WTC11 (cell line): ENCODE data around the gene NOP16. TPM values are rescaled to one million over a fixed set of nuclear protein-coding genes. Genes with fewer than 3 reads are reported as not detected.

ENCODE experiments used
- ATAC-seq: fragments of 200-7000 bp; cut with Tn5 transposase; 2 replicates; pipeline ENCODE4 v1.10.0; 2021; ENCODE audit warnings: mild to moderate bottlenecking, moderate library complexity
- CTCF ChIA-PET: fragments of 300-600 bp; sonication (Branson Sonifier 250); formaldehyde crosslinking; loops from one replicate; lab custom pipeline; 2021; ENCODE audit warnings: antibody characterized with exemption; lab: Charles Lee
- POLR2A ChIA-PET: fragments of 350-600 bp; sonication (Branson Sonifier 250); formaldehyde crosslinking; loops from one replicate; lab custom pipeline; 2021; ENCODE audit warnings: antibody characterized with exemption; lab: Charles Lee
- DNase-seq: peaks from one replicate; pipeline ENCODE4 v3.0.0; 2021; ENCODE audit warnings: low spot score
- H3K27ac Mint-ChIP-seq: 2 replicates; pipeline ENCODE4 v1.8.0; 2021; ENCODE audit warnings: mixed read lengths
- H3K27me3 Mint-ChIP-seq: 2 replicates; pipeline ENCODE4 v1.8.0; 2021; ENCODE audit warnings: low read depth, mild to moderate bottlenecking, moderate library complexity, mixed read lengths
- H3K36me3 Mint-ChIP-seq: 2 replicates; pipeline ENCODE4 v1.8.0; 2021; ENCODE audit warnings: mixed read lengths
- H3K4me1 Mint-ChIP-seq: 2 replicates; pipeline ENCODE4 v1.8.0; 2022; ENCODE audit warnings: mixed read lengths
- H3K4me3 Mint-ChIP-seq: 2 replicates; pipeline ENCODE4 v1.8.0; 2021; ENCODE audit warnings: mild to moderate bottlenecking, moderate library complexity, mixed read lengths
- H3K9me3 Mint-ChIP-seq: 2 replicates; pipeline ENCODE4 v1.8.0; 2021; ENCODE audit warnings: mixed read lengths
- FOXJ3 ChIP-seq: sonication (generic); formaldehyde crosslinking; IDR thresholded peaks from 2 replicates; pipeline ENCODE4 v1.9.0; 2021; ENCODE audit warnings: missing genetic modification reagents, mild to moderate bottlenecking, borderline replicate concordance
- KAT7 ChIP-seq: sonication (generic); formaldehyde crosslinking; IDR thresholded peaks from 2 replicates; pipeline ENCODE4 v1.8.1; 2023; ENCODE audit warnings: missing genetic modification reagents, mild to moderate bottlenecking, borderline replicate concordance
- MYBL2 ChIP-seq: sonication (generic); formaldehyde crosslinking; IDR thresholded peaks from 2 replicates; pipeline ENCODE4 v1.8.1; 2023; ENCODE audit warnings: mild to moderate bottlenecking, moderate library complexity, missing genetic modification reagents
- NR3C1 ChIP-seq: sonication (generic); formaldehyde crosslinking; conservative IDR thresholded peaks from 2 replicates; pipeline ENCODE4 v1.8.1; 2023; ENCODE audit warnings: low read depth, mild to moderate bottlenecking, missing genetic modification reagents
- PRRX2 ChIP-seq: fragments of 250-450 bp; sonication (Bioruptor Pico); IDR thresholded peaks from 2 replicates; pipeline ENCODE4 v1.8.0; 2021; ENCODE audit warnings: mild to moderate bottlenecking
- SMAD4 ChIP-seq: sonication (generic); formaldehyde crosslinking; IDR thresholded peaks from 2 replicates; pipeline ENCODE4 v1.8.0; 2022; ENCODE audit warnings: mild to moderate bottlenecking, missing genetic modification reagents
- TCF7 ChIP-seq: sonication (generic); formaldehyde crosslinking; IDR thresholded peaks from 2 replicates; pipeline ENCODE4 v1.8.0; 2022; ENCODE audit warnings: mild to moderate bottlenecking, low read depth, missing genetic modification reagents, moderate library complexity
- ZNF232 ChIP-seq: sonication (generic); formaldehyde crosslinking; IDR thresholded peaks from 2 replicates; pipeline ENCODE4 v1.8.0; 2022; ENCODE audit warnings: mild to moderate bottlenecking, missing genetic modification reagents
- total RNA-seq: library from RNA; stranded (reverse); gene quantifications from 3 replicates; pipeline ENCODE4 v1.2.3, GENCODE V29; 2021
- TF ChIP-seq, protein P1 (sequence below): fragments of 250-450 bp; sonication (Bioruptor Pico); IDR thresholded peaks from 2 replicates; pipeline ENCODE4 v1.9.0; 2021; ENCODE audit warnings: moderate library complexity, mild to moderate bottlenecking, inconsistent platforms, borderline replicate concordance
- TF ChIP-seq, protein P2 (sequence below): sonication (generic); formaldehyde crosslinking; IDR thresholded peaks from 2 replicates; pipeline ENCODE4 v1.8.1; 2023; ENCODE audit warnings: mild to moderate bottlenecking, missing genetic modification reagents
- TF ChIP-seq, protein P3 (sequence below): sonication (generic); formaldehyde crosslinking; IDR thresholded peaks from 2 replicates; pipeline ENCODE4 v1.8.0; 2022; ENCODE audit warnings: mild to moderate bottlenecking, missing genetic modification reagents
- TF ChIP-seq, protein P4 (sequence below): fragments of 250-450 bp; sonication (Bioruptor Pico); IDR thresholded peaks from 2 replicates; pipeline ENCODE4 v2.1.2; 2022; ENCODE audit warnings: mild to moderate bottlenecking, moderate library complexity
- TF ChIP-seq, protein P5 (sequence below): sonication (generic); formaldehyde crosslinking; IDR thresholded peaks from 2 replicates; pipeline ENCODE4 v1.8.1; 2022; ENCODE audit warnings: missing genetic modification reagents, borderline replicate concordance
- TF ChIP-seq, protein P6 (sequence below): sonication (generic); formaldehyde crosslinking; IDR thresholded peaks from 2 replicates; pipeline ENCODE4 v1.8.0; 2022; ENCODE audit warnings: mild to moderate bottlenecking, missing genetic modification reagents
- TF ChIP-seq, protein P7 (sequence below): sonication (generic); formaldehyde crosslinking; IDR thresholded peaks from 2 replicates; pipeline ENCODE4 v1.8.1; 2022; ENCODE audit warnings: low read depth, mild to moderate bottlenecking, moderate library complexity, missing genetic modification reagents, borderline replicate concordance
- TF ChIP-seq, protein P8 (sequence below): sonication (generic); formaldehyde crosslinking; IDR thresholded peaks from 2 replicates; pipeline ENCODE4 v1.8.1; 2023; ENCODE audit warnings: mild to moderate bottlenecking, missing genetic modification reagents
- TF ChIP-seq, protein P9 (sequence below): sonication (generic); formaldehyde crosslinking; IDR thresholded peaks from 2 replicates; pipeline ENCODE4 v1.8.1; 2022; ENCODE audit warnings: mild to moderate bottlenecking, missing genetic modification reagents, moderate library complexity, borderline replicate concordance
- TF ChIP-seq, protein P10 (sequence below): sonication (generic); formaldehyde crosslinking; IDR thresholded peaks from 2 replicates; pipeline ENCODE4 v1.8.1; 2023; ENCODE audit warnings: mild to moderate bottlenecking, missing genetic modification reagents, moderate library complexity

NOP16 gene
- total RNA-seq, 1 experiment from 2014 or later: 57.7 TPM

DNA sequence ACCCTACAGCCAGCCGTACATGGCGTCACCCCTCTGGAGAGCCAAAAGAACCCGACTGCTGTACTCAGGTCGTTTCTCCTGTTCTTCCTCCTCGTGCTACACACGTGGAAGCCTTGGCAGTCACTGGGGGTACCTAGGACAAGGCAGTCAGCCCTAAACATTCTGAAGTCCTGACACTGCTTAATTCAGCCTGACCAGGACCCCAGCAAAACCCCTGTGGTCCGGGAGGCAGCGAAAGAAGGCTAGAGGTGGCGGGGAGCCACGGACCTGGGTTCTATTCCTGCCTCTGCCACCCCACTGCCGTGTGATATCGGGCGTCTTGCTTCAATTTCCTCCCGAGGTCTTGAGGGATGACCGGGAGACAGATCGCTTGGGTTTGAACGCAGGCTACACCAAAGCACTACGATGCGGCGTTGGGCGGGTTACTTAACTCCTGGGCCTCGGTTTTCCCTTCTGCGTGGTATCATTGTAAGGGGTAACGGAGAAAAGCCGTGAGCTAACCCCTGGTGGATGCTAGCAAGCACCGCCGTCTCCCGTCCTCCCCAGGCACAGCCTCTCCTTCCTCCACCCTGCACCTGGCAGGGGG, 23.5 kb downstream of the NOP16 start:
- Mint-ChIP-seq H3K4me1 (peaks cover 8% of the 10 kb centered on the region), H3K36me3 (peaks cover 7% of the 10 kb centered on the region; the same call in 1 of the 2 replicates), H3K27me3 (peaks cover 60% of the 10 kb centered on the region), H3K27ac (no peak overlapping the region), H3K9me3 (no peaks in the 10 kb centered on the region), H3K4me3 (peak overlapping the region; percentile 64)
- DNase-seq (no peak), ATAC-seq (no peak; the same call in 1 of the 2 replicates)
- POLR2A ChIA-PET: no interaction called here
- TF ChIP-seq, protein P1, sequence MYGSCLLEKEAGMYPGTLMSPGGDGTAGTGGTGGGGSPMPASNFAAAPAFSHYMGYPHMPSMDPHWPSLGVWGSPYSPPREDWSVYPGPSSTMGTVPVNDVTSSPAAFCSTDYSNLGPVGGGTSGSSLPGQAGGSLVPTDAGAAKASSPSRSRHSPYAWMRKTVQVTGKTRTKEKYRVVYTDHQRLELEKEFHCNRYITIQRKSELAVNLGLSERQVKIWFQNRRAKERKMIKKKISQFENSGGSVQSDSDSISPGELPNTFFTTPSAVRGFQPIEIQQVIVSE (CRISPR knock-in tag): no peak
- TF ChIP-seq ZNF232 (CRISPR knock-in tag) (no peak), NR3C1 (CRISPR knock-in tag) (no peak), FOXJ3 (CRISPR knock-in tag) (no peak), TCF7 (CRISPR knock-in tag) (no peak), KAT7 (CRISPR knock-in tag) (no peak), PRRX2 (CRISPR knock-in tag) (no peak), SMAD4 (CRISPR knock-in tag) (no peak), MYBL2 (CRISPR knock-in tag) (no peak)
- TF ChIP-seq, protein P2, sequence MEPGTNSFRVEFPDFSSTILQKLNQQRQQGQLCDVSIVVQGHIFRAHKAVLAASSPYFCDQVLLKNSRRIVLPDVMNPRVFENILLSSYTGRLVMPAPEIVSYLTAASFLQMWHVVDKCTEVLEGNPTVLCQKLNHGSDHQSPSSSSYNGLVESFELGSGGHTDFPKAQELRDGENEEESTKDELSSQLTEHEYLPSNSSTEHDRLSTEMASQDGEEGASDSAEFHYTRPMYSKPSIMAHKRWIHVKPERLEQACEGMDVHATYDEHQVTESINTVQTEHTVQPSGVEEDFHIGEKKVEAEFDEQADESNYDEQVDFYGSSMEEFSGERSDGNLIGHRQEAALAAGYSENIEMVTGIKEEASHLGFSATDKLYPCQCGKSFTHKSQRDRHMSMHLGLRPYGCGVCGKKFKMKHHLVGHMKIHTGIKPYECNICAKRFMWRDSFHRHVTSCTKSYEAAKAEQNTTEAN (CRISPR knock-in tag): 0 out of 2 replicates have a peak, but pooled peaks have one; percentile 2
- TF ChIP-seq, protein P3, sequence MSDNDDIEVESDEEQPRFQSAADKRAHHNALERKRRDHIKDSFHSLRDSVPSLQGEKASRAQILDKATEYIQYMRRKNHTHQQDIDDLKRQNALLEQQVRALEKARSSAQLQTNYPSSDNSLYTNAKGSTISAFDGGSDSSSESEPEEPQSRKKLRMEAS (CRISPR knock-in tag): no peak
- TF ChIP-seq, protein P4, sequence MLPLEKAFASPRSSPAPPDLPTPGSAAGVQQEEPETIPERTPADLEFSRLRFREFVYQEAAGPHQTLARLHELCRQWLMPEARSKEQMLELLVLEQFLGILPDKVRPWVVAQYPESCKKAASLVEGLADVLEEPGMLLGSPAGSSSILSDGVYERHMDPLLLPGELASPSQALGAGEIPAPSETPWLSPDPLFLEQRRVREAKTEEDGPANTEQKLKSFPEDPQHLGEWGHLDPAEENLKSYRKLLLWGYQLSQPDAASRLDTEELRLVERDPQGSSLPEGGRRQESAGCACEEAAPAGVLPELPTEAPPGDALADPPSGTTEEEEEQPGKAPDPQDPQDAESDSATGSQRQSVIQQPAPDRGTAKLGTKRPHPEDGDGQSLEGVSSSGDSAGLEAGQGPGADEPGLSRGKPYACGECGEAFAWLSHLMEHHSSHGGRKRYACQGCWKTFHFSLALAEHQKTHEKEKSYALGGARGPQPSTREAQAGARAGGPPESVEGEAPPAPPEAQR (CRISPR knock-in tag): no peak
- TF ChIP-seq, protein P5, sequence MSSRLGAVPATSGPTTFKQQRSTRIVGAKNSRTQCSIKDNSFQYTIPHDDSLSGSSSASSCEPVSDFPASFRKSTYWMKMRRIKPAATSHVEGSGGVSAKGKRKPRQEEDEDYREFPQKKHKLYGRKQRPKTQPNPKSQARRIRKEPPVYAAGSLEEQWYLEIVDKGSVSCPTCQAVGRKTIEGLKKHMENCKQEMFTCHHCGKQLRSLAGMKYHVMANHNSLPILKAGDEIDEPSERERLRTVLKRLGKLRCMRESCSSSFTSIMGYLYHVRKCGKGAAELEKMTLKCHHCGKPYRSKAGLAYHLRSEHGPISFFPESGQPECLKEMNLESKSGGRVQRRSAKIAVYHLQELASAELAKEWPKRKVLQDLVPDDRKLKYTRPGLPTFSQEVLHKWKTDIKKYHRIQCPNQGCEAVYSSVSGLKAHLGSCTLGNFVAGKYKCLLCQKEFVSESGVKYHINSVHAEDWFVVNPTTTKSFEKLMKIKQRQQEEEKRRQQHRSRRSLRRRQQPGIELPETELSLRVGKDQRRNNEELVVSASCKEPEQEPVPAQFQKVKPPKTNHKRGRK: no peak
- TF ChIP-seq, protein P6, sequence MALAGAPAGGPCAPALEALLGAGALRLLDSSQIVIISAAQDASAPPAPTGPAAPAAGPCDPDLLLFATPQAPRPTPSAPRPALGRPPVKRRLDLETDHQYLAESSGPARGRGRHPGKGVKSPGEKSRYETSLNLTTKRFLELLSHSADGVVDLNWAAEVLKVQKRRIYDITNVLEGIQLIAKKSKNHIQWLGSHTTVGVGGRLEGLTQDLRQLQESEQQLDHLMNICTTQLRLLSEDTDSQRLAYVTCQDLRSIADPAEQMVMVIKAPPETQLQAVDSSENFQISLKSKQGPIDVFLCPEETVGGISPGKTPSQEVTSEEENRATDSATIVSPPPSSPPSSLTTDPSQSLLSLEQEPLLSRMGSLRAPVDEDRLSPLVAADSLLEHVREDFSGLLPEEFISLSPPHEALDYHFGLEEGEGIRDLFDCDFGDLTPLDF (CRISPR knock-in tag): 0 out of 2 replicates have a peak, but pooled peaks have one; percentile 2
- CTCF ChIA-PET: no interaction called here

DNA sequence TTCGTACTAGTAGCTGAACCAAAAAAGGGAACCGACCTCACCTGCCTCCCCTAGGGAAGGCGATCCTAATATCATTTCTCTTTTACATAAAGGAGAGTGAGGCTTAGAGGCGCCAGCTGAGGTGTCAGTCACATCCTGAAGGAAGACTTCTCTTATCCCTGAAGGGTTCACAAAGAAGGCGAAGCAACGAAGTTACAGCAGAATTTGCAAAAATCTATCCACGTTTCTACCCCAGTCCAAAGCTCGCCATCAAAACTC, 26.2 kb downstream of the NOP16 start:
- ATAC-seq: no peak
- TF ChIP-seq, protein P7, sequence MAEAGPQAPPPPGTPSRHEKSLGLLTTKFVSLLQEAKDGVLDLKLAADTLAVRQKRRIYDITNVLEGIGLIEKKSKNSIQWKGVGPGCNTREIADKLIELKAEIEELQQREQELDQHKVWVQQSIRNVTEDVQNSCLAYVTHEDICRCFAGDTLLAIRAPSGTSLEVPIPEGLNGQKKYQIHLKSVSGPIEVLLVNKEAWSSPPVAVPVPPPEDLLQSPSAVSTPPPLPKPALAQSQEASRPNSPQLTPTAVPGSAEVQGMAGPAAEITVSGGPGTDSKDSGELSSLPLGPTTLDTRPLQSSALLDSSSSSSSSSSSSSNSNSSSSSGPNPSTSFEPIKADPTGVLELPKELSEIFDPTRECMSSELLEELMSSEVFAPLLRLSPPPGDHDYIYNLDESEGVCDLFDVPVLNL: no peak
- TF ChIP-seq MYBL2 (CRISPR knock-in tag): no peak
- TF ChIP-seq, protein P8, sequence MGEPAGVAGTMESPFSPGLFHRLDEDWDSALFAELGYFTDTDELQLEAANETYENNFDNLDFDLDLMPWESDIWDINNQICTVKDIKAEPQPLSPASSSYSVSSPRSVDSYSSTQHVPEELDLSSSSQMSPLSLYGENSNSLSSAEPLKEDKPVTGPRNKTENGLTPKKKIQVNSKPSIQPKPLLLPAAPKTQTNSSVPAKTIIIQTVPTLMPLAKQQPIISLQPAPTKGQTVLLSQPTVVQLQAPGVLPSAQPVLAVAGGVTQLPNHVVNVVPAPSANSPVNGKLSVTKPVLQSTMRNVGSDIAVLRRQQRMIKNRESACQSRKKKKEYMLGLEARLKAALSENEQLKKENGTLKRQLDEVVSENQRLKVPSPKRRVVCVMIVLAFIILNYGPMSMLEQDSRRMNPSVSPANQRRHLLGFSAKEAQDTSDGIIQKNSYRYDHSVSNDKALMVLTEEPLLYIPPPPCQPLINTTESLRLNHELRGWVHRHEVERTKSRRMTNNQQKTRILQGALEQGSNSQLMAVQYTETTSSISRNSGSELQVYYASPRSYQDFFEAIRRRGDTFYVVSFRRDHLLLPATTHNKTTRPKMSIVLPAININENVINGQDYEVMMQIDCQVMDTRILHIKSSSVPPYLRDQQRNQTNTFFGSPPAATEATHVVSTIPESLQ (CRISPR knock-in tag): no peak
- TF ChIP-seq, protein P9, sequence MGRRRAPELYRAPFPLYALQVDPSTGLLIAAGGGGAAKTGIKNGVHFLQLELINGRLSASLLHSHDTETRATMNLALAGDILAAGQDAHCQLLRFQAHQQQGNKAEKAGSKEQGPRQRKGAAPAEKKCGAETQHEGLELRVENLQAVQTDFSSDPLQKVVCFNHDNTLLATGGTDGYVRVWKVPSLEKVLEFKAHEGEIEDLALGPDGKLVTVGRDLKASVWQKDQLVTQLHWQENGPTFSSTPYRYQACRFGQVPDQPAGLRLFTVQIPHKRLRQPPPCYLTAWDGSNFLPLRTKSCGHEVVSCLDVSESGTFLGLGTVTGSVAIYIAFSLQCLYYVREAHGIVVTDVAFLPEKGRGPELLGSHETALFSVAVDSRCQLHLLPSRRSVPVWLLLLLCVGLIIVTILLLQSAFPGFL (CRISPR knock-in tag): no peak
- TF ChIP-seq, protein P10, sequence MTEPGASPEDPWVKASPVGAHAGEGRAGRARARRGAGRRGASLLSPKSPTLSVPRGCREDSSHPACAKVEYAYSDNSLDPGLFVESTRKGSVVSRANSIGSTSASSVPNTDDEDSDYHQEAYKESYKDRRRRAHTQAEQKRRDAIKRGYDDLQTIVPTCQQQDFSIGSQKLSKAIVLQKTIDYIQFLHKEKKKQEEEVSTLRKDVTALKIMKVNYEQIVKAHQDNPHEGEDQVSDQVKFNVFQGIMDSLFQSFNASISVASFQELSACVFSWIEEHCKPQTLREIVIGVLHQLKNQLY (CRISPR knock-in tag): 0 out of 2 replicates have a peak, but pooled peaks have one; percentile 36
- TF ChIP-seq, all 79 proteins: peak for 1
- H3K4me1 Mint-ChIP-seq: peaks cover 13% of the 10 kb centered on the region
- peak overlapping the region; percentile 97 for H3K4me3 Mint-ChIP-seq
- CTCF ChIA-PET: interaction anchor here (0.5 to 2.7 kb wide), 5 partner anchors 43 to 633 kb away, joined by 3 to 16 read pairs (median 3); no protein-coding TSS in a partner anchor
- no peak for DNase-seq
- no peak overlapping the region for H3K27ac Mint-ChIP-seq
- peaks cover 20% of the 10 kb centered on the region for H3K36me3 Mint-ChIP-seq
- H3K9me3 Mint-ChIP-seq: no peaks in the 10 kb centered on the region
- POLR2A ChIA-PET: interaction anchor here (0.6 to 2.0 kb wide), 3 partner anchors 86 to 285 kb away, joined by 3 to 6 read pairs (median 5); partner anchors contain the start of genes FAF2, RNF44 and TSPAN17
- H3K27me3 Mint-ChIP-seq: peaks cover 49% of the 10 kb centered on the region
